SK-N-SH treated with all-trans-retinoic acid at 6 μM for 48 hours (cell line): ENCODE results near the gene RAMP2.

Source experiments
- CREB5 ChIP-seq: fragments of 250-450 bp; sonication (Bioruptor Pico); IDR thresholded peaks from 2 replicates; pipeline ENCODE4 v1.5.1; 2020; ENCODE audit warnings: low read depth, mild to moderate bottlenecking, moderate library complexity
- CSDC2 ChIP-seq: fragments of 250-450 bp; sonication (Bioruptor Pico); IDR thresholded peaks from 2 replicates; pipeline ENCODE4 v1.5.0; 2020; ENCODE audit warnings: mild to moderate bottlenecking, moderate library complexity
- GLIS3 ChIP-seq: fragments of 250-450 bp; sonication (Bioruptor Pico); IDR thresholded peaks from 2 replicates; pipeline ENCODE4 v1.5.0; 2020; ENCODE audit warnings: mild to moderate bottlenecking, moderate library complexity
- OSR1 ChIP-seq: fragments of 250-450 bp; sonication (Bioruptor Pico); IDR thresholded peaks from 2 replicates; pipeline ENCODE4 v1.8.0; 2022; ENCODE audit warnings: moderate library complexity, mild to moderate bottlenecking, inconsistent platforms
- PATZ1 ChIP-seq: fragments of 250-450 bp; sonication (Bioruptor Pico); IDR thresholded peaks from 2 replicates; pipeline ENCODE4 v1.8.0; 2020; ENCODE audit warnings: mild to moderate bottlenecking, moderate library complexity, borderline replicate concordance
- PPARA ChIP-seq: fragments of 250-450 bp; sonication (Bioruptor Pico); IDR thresholded peaks from 2 replicates; pipeline ENCODE4 v1.5.0; 2020; ENCODE audit warnings: mild to moderate bottlenecking, borderline replicate concordance
- SNAI2 ChIP-seq: fragments of 250-450 bp; sonication (Bioruptor Pico); IDR thresholded peaks from 2 replicates; pipeline ENCODE4 v1.5.0; 2020; ENCODE audit warnings: mild to moderate bottlenecking, moderate library complexity
- TCF4 ChIP-seq: fragments of 250-450 bp; sonication (Bioruptor Pico); IDR thresholded peaks from 2 replicates; pipeline ENCODE4 v1.8.0; 2021; ENCODE audit warnings: mild to moderate bottlenecking, moderate library complexity, borderline replicate concordance
- TOX ChIP-seq: fragments of 250-450 bp; sonication (Bioruptor Pico); IDR thresholded peaks from 2 replicates; pipeline ENCODE4 v1.8.0; 2021; ENCODE audit warnings: mild to moderate bottlenecking, moderate library complexity, borderline replicate concordance
- ZFP3 ChIP-seq: fragments of 250-450 bp; sonication (Bioruptor Pico); IDR thresholded peaks from 2 replicates; pipeline ENCODE4 v1.5.0; 2020; ENCODE audit warnings: mild to moderate bottlenecking, moderate library complexity
- ZFP30 ChIP-seq: fragments of 450-650 bp; formaldehyde crosslinking; IDR thresholded peaks from 2 replicates; pipeline ENCODE4 v1.5.0; 2022; ENCODE audit warnings: mild to moderate bottlenecking, moderate library complexity
- ZNF565 ChIP-seq: fragments of 450-650 bp; formaldehyde crosslinking; conservative IDR thresholded peaks from 2 replicates; pipeline ENCODE4 v1.5.0; 2020; ENCODE audit warnings: low read depth, mild to moderate bottlenecking, moderate library complexity
- ZNF70 ChIP-seq: fragments of 450-650 bp; formaldehyde crosslinking; IDR thresholded peaks from 2 replicates; pipeline ENCODE4 v1.5.0; 2020; ENCODE audit warnings: mild to moderate bottlenecking, moderate library complexity

- no peak for TF ChIP-seq CREB5 (CRISPR knock-in tag)
- no peak for TF ChIP-seq ZFP3 (CRISPR knock-in tag)
- no peak for TF ChIP-seq TOX (CRISPR knock-in tag)
- TF ChIP-seq GLIS3 = no peak
- TF ChIP-seq CSDC2 = no peak
- no peak for TF ChIP-seq SNAI2 (CRISPR knock-in tag)
- TF ChIP-seq OSR1 (CRISPR knock-in tag) = no peak
- no peak for TF ChIP-seq PPARA
- no peak for TF ChIP-seq PATZ1 (CRISPR knock-in tag)
- TF ChIP-seq TCF4 = no peak
- TF ChIP-seq ZNF70 (CRISPR knock-in tag) = no peak
- no peak for TF ChIP-seq ZFP30 (CRISPR knock-in tag)
- no peak for TF ChIP-seq ZNF565 (CRISPR knock-in tag)
These were observed 37.0 kb downstream of the RAMP2 start for GRCh38 chr17:42798011-42798382.
